BLaER1 (cell line): ENCODE results near the gene SNORC.
"Not testable (repeated sequence)": the region's sequence is repeated elsewhere in the genome, so short reads cannot be mapped to it uniquely, and the experiment has no call there.

Experiments
- H3K27ac ChIP-seq: shearing (Covaris generic); formaldehyde crosslinking; 2 replicates; pipeline ENCODE4 v1.8.1; 2022
- H3K27me3 ChIP-seq: shearing (Covaris generic); formaldehyde crosslinking; 2 replicates; pipeline ENCODE4 v1.8.1; 2022
- H3K36me3 ChIP-seq: shearing (Covaris generic); formaldehyde crosslinking; 2 replicates; pipeline ENCODE4 v1.8.1; 2022
- H3K4me1 ChIP-seq: shearing (Covaris generic); formaldehyde crosslinking; 2 replicates; pipeline ENCODE4 v1.8.1; 2022
- H3K4me2 ChIP-seq: shearing (Covaris generic); formaldehyde crosslinking; 2 replicates; pipeline ENCODE4 v1.8.1; 2022
- H3K4me3 ChIP-seq: shearing (Covaris generic); formaldehyde crosslinking; 2 replicates; pipeline ENCODE4 v1.8.1; 2022
- H3K9ac ChIP-seq: shearing (Covaris generic); formaldehyde crosslinking; 2 replicates; pipeline ENCODE4 v1.8.1; 2022
- H3K9me3 ChIP-seq: shearing (Covaris generic); formaldehyde crosslinking; 2 replicates; pipeline ENCODE4 v1.8.1; 2022
- H4K20me1 ChIP-seq: shearing (Covaris generic); formaldehyde crosslinking; 2 replicates; pipeline ENCODE4 v1.8.1; 2022
- Cebpa-rat ChIP-seq: shearing (Covaris generic); IDR thresholded peaks from 2 replicates; pipeline ENCODE4 v1.8.1; 2022

SNORC gene

DNA sequence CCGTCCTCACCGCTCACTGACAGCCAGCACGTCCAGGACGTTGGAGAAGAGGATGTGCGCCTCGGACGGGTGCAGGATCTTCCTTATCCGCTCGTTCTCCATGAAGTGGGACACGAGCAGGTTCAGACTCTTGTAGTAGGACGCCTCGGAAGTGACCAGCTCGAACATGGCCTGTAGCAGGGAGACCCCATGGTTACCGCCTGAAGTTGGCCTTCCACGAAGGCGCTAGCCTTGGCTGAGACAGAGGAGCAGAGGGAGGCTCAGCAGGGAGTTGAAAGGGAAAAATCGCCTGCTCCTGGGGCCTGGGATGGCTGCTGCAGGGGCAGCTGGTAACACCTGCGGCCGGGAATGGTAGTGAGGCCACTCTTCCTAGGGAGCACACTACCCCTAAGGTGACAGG lies 24.7 kb downstream of the SNORC start:
- Histone ChIP-seq H4K20me1 (no peaks in the 10 kb centered on the region), H3K36me3 (no peaks in the 10 kb centered on the region), H3K27ac (no peak overlapping the region), H3K27me3 (no peaks in the 10 kb centered on the region), H3K4me1 (peaks cover 13% of the 10 kb centered on the region), H3K4me2 (no peak overlapping the region), H3K9me3 (no peaks in the 10 kb centered on the region), H3K9ac (no peak overlapping the region), H3K4me3 (no peak overlapping the region)
- TF ChIP-seq Cebpa-rat, result no peak

DNA sequence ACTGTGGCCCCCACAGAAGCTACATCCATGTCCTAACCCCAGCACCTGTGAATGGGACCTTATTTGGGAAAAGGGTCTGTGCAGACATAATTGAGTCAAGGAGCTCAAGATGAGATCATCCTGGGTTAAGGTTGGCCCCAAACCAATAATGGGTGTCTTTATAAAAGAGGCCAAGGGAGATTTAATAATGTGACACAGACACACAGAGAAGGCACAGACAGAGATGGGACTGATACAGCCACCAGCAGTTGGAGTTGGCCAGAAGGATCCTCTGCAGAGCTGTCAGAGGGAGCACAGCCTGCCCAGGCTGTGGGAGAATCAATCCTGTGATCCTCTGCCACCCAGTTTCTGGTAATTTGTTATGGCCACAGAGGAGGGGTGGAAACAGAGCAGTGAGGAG lies 26.0 kb downstream of the SNORC start:
- H4K20me1 ChIP-seq, result no peaks in the 10 kb centered on the region
- no peak overlapping the region for H3K9ac ChIP-seq
- no peaks in the 10 kb centered on the region for H3K9me3 ChIP-seq
- TF ChIP-seq Cebpa-rat, result no peak
- no peak overlapping the region for H3K4me2 ChIP-seq
- peaks cover 6% of the 10 kb centered on the region for H3K4me1 ChIP-seq
- H3K36me3 ChIP-seq, result no peaks in the 10 kb centered on the region
- H3K27ac ChIP-seq, result no peak overlapping the region
- no peaks in the 10 kb centered on the region for H3K27me3 ChIP-seq
- H3K4me3 ChIP-seq, result no peak overlapping the region

DNA sequence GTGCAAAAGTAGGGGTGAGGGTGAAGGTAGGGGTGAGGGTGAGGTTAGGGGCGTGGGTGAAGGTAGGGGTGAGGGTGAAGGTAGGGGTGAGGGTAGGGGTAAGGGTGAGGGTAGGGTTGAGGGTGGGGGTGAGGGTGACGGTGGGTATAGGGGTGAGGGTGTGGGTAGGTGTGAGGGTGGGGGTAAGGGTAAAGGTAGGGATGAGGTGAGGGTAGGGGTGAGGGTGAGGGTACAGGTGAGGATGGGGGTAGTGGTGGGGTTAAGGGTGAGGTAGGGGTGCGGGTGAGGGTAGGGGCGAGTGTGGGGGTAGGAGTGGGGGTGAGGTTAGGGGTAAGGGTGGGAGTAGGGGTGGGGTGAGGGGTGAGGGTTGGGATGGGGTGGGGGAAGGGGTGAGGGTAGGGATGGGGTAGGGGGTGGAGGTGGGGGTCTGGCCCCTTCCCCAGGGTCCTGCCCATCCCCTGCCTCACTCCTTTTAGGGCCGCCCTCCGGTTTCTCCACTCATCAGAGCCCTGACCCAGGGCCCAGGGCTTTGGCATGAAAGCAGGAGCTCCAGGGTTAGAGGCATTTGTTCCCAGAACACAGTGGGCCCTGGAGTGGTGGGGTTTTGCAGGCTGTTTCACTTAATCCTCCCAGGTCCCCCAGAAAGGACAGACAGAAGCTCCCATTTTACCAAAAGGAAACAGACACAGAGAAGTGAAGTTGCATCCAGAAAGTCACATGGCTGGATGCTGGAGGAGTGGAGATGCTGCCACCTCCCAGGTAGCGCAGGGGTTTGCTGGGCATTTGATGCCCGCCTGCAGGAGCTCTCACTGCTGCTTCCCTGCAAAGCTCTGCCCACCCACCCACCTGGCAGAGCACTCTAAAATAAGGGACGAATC lies 26.9 kb downstream of the SNORC start:
- Histone ChIP-seq H3K9ac (no peak overlapping the region), H3K27me3 (no peaks in the 10 kb centered on the region), H3K4me3 (no peak overlapping the region), H3K4me1 (no peaks in the 10 kb centered on the region), H4K20me1 (no peaks in the 10 kb centered on the region), H3K9me3 (no peaks in the 10 kb centered on the region), H3K4me2 (no peak overlapping the region), H3K36me3 (no peaks in the 10 kb centered on the region), H3K27ac (no peak overlapping the region)
- TF ChIP-seq Cebpa-rat, result no peak

DNA sequence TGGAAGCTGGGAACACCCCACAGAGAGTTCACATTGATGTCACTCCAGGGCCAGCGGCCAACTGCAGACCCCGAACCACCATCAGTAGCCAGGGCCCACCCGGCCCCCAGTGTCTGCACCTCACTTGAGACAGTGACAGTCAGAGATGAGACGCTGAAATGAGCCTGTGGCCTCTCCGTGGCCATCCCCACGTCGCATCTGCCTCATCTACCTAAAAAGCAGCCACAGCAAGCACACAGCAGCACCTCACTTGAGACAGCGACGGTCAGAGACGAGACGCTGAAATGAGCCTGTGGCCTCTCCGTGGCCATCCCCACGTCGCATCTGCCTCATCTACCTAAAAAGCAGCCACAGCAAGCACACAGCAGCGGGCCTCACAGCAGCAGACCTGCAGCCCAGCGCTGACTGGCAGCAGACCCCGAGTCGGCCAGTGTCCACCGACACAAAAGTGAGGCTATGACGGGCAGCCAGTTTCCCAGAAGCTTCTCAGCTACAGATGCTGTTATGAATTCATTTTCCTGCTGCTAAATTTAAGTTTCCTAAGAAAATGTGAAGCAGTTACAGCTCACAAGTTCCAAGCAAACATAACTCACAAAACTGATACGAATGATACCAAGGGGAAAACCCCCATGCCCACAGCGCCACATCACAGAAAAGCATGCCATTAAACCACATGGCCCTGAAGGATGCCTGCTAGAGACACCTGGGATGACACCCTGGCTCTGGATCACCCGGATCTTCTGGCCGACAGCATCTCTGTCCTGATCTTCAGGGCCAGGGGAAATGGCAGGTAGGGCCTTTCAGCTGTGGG lies 27.7 kb downstream of the SNORC start:
- H3K9ac ChIP-seq, result no peak overlapping the region
- H3K36me3 ChIP-seq, result no peaks in the 10 kb centered on the region
- no peak overlapping the region for H3K4me3 ChIP-seq
- no peak overlapping the region for H3K4me2 ChIP-seq
- H3K4me1 ChIP-seq, result no peaks in the 10 kb centered on the region
- no peak overlapping the region for H3K27ac ChIP-seq
- H3K9me3 ChIP-seq, result no peaks in the 10 kb centered on the region
- H3K27me3 ChIP-seq, result no peaks in the 10 kb centered on the region
- TF ChIP-seq Cebpa-rat, result no peak
- H4K20me1 ChIP-seq, result no peaks in the 10 kb centered on the region

DNA sequence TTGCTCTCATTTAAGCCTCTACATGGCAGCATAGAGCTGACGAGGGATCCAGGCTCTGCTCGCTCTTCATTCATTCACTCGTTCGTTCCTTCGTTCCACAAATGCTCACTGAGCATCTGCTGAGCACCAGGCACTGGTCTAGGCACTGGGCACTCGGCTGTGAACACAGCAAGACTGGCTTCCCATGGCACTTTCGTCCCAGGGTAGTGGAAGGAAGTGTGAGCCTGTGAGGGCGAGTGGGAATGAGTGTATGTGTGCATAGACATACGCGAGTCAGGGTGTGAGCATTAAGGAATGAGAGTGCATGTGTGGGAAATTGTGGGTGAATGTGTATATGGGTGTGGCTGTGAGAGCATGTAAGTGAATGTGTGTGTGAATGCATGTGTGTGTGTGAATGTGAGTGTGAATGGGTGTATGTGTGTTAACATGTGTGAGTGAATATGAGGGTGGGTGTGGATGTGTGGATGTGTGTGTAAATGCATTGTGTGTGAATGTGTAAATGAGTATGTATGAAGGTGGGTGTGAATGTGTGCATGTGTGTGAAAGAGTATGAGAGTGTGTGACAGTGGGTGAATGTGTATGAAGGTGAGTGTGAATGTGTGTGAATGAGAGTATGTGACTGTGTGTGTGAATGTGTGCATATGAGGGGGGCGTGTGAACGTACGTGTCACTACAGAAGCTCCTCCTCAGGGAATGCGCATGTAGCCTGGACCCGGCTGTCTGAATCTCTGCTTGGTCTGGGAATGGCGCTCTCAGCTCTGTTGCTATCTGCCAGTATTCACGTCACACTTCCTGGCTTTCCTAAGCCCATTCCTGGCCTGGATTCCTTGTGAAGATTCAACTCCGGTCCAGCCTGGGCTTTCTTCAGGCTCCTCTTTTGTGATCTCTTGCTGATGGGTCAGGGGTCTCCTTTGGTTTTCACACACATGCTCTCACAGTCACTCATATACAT lies 28.8 kb downstream of the SNORC start:
- TF ChIP-seq Cebpa-rat, result no peak
- no peaks in the 10 kb centered on the region for H3K9me3 ChIP-seq
- no peak overlapping the region for H3K9ac ChIP-seq
- H3K4me1 ChIP-seq, result no peaks in the 10 kb centered on the region
- H3K27ac ChIP-seq, result no peak overlapping the region
- H3K36me3 ChIP-seq, result no peaks in the 10 kb centered on the region
- no peak overlapping the region for H3K4me2 ChIP-seq
- H4K20me1 ChIP-seq, result no peaks in the 10 kb centered on the region
- no peak overlapping the region for H3K4me3 ChIP-seq
- no peaks in the 10 kb centered on the region for H3K27me3 ChIP-seq

DNA sequence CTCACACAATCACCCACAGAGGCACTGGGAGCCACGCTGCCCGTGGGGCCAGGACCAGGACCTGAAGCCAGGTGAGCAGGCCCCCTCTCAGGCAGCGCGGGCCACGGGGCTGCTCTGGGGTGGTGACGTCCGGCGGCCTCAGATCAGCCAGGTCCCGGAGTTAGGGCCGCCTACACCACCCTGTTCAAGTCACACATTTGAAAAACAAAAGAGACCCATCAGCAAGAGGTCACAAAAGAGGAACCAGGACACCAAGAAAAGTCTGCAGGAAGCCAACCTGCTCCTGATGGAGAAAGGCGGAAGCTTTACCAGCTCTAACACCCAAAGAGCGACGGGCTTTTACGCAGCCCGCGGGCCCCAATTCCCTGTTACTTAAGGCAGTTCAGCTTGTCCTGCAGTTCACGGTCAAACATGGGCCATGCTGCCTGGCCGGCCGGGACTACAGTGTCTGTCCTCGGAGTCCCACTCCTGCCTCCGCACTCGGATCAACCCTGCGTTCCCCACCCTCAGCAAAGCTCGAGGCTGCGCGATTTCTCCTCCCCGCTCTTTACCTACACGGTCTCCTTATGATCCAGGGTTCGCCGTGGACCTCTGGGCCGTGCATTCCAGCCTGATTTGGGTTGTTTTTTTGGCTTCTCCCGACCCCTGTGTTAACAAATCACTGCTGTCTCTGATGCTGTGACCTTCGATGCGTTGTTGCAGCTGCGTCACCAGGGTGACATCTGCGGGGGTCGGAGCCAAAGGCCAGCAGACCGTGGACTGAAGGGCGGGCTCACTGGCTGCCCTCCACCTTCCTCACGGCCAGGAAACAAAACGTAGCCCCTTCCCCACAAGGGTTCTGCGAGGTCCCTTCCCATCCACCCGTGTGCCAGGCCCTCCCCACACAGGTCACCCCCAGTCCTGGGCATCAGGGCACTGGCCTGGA lies 31.0 kb downstream of the SNORC start:
- H3K4me1 ChIP-seq, result no peaks in the 10 kb centered on the region
- H3K9me3 ChIP-seq, result peaks cover 6% of the 10 kb centered on the region; the same call in 1 of the 2 replicates
- no peak for TF ChIP-seq Cebpa-rat
- no peak overlapping the region for H3K9ac ChIP-seq
- no peak overlapping the region for H3K4me2 ChIP-seq
- H3K27me3 ChIP-seq, result no peaks in the 10 kb centered on the region
- H4K20me1 ChIP-seq, result no peaks in the 10 kb centered on the region
- H3K27ac ChIP-seq, result no peak overlapping the region
- H3K4me3 ChIP-seq, result no peak overlapping the region
- H3K36me3 ChIP-seq, result no peaks in the 10 kb centered on the region

DNA sequence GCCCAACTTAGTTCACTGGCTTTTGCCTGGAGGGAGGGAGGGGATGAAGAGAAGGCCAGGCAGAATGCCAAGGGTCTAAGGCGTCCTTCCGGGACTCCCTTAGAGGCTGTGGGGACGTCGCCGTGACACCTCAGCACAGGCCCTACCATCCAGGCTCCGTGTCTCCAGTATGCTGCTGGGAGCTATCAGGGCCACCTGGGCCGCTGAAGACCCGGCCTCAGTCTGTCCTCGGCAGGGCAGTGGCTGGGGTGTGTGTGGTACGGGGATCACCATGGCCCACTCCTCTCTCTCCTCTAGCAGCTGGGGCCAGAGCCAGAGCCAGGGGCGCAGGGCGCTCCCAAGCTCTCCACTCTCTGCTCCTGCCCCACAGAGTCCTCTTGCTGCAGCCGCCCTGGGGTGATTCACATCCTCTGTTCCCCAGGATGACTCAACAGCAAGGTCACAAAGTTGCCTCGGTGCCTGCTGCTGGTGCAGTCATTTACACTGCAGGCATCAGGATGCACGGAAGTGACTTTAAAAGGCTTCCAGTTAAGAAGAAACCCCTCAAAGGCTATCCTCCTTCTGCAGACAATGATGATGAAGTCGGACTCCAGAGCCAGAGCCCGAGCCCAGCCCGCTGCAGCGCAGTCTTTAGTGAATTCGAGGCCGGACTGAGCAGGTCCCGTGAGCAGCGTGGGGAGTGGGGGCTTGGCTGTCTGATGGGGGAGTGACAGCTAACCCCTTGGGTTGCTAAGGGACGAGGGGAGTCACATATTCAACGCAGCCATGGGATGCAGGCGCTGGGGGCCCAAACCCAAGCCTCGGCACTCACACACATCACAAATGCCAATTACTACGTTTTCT lies 31.9 kb downstream of the SNORC start:
- TF ChIP-seq Cebpa-rat, result no peak
- Histone ChIP-seq H3K27me3 (no peaks in the 10 kb centered on the region), H3K36me3 (no peaks in the 10 kb centered on the region), H3K4me1 (no peaks in the 10 kb centered on the region), H3K9me3 (peaks cover 6% of the 10 kb centered on the region; the same call in 1 of the 2 replicates), H3K4me3 (no peak overlapping the region), H3K9ac (no peak overlapping the region), H3K4me2 (no peak overlapping the region), H4K20me1 (no peaks in the 10 kb centered on the region), H3K27ac (no peak overlapping the region)

DNA sequence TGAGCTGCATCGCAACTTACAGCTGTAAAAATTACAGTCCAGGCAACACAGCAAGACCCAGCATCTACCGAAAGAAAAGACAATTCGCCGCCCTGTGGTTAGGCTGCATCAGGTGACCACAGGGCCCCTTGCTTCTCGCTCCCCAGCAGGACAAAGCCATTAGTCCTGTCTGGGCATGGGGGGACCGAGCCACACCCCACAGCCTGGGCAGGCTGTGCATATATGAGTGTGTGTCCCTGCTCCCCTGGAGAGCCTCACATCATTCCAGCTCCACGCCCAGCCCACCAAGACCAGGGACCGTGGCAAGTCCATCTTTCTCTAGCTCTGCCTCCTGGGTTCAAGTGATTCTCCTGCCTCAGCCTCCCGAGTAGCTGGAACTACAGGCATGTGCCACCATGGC lies 33.9 kb downstream of the SNORC start:
- peaks cover 6% of the 10 kb centered on the region; the same call in 1 of the 2 replicates for H3K9me3 ChIP-seq
- no peaks in the 10 kb centered on the region for H3K27me3 ChIP-seq

DNA sequence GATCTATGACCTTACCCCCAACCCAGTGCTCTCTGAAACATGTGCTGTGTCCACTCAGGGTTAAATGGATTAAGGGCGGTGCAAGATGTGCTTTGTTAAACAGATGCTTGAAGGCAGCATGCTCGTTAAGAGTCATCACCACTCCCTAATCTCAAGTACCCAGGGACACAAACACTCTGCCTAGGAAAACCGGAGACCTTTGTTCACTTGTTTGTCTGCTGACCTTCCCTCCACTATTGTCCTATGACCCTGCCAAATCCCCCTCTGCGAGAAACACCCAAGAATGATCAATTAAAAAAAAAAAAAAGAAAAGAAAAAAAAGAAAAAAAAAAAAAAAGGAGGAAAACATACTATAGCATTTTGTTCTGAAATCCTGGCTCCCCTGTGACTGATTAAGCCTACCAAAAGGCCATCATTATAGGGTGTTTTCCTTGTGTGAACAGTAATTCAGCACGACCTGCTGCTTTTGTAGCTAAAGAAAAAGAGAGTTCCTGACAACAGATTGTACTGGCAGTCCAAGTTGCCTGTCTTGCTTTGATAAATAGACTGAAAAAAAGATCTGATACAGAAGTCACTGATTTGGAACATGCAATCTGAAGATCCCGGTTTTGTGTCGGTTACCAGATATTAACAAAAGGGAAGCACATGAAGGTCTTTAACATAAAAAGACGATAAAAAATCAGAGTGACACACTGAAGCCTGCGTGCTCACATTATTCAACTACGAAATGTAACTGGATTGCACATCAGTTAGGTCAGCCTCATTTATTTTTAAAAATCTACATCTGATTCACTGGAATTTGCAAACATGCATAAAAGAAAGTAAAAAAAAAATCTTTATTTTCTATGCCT lies 37.0 kb downstream of the SNORC start:
- H3K4me1 ChIP-seq, H3K27ac ChIP-seq, H4K20me1 ChIP-seq, H3K36me3 ChIP-seq, H3K27me3 ChIP-seq, H3K9ac ChIP-seq, H3K4me2 ChIP-seq, H3K4me3 ChIP-seq: not testable (repeated sequence)
- peaks cover 24% of the 10 kb centered on the region for H3K9me3 ChIP-seq

More for the DNA sequence above, 33.9 kb downstream of the SNORC start:
- H3K9ac ChIP-seq, result no peak overlapping the region
- no peaks in the 10 kb centered on the region for H3K36me3 ChIP-seq
- H3K4me3 ChIP-seq, result no peak overlapping the region
- no peak overlapping the region for H3K4me2 ChIP-seq
- H3K4me1 ChIP-seq, result peaks cover 4% of the 10 kb centered on the region; the same call in 1 of the 2 replicates
- no peaks in the 10 kb centered on the region for H4K20me1 ChIP-seq
- no peak overlapping the region for H3K27ac ChIP-seq
- no peak for TF ChIP-seq Cebpa-rat

DNA sequence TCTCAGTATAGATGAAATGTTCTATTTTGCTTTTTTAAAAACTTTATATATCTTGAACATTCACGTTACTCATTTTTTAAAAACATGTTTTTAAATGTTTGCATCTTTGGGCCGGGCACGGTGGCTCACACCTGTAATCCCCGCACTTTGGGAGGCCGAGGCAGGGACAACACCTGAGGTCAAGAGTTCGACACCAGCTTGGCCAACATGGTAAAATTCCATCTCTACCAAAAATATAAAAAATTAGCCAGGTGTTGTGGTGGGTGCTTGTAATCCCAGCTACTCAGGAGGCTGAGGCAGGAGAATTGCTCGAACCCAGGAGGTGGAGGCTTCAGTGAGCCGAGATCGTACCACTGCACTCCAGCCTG lies 37.6 kb downstream of the SNORC start:
- not testable (repeated sequence) for H3K36me3 ChIP-seq, H3K27me3 ChIP-seq, H3K4me3 ChIP-seq, H3K4me2 ChIP-seq, H3K9ac ChIP-seq, H4K20me1 ChIP-seq, H3K27ac ChIP-seq, H3K4me1 ChIP-seq
- H3K9me3 ChIP-seq, result peaks cover 29% of the 10 kb centered on the region
